HepG2 (cell line): Measurements from ENCODE around the gene KMT2B.

ENCODE experiments used
- ATAD3A ChIP-seq: sonication (generic); formaldehyde crosslinking; IDR thresholded peaks from 2 replicates; pipeline ENCODE4 v1.4.0; 2020; ENCODE audit warnings: missing genetic modification reagents
- TAF1 ChIP-seq: sonication (generic); formaldehyde crosslinking; IDR thresholded peaks from 2 replicates; pipeline ENCODE4 v1.4.0; 2020; ENCODE audit warnings: missing genetic modification reagents
- ZNF670 ChIP-seq: sonication (generic); formaldehyde crosslinking; IDR thresholded peaks from 2 replicates; pipeline ENCODE4 v1.8.0; 2022; ENCODE audit warnings: mild to moderate bottlenecking, missing genetic modification reagents, borderline replicate concordance

DNA sequence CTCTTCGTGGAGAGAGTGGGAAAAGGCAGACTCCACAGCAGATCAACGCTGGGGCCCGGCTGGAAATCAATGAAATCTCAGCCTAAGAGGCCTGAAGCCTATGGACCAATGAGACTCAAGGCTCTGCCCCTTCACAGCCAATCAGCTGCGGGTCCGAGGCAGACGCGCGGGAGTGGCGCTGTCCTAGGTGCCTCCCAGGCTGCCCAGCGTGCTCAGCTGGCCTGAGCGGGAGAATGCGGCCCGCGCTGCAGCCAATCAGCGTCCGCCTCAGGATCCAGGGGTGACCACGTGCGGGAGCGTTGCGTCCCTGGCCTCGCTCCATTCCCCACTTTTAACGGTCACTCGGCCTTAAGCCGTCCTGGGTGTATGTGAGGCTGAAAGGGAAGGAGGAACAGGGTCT is 13.6 kb upstream of the KMT2B start, which contains the start of gene ZBTB32:
- TF ChIP-seq ATAD3A (no peak), ZNF670 (no peak), TAF1 (CRISPR knock-in tag) (no peak)
